ENCODE measurements around the gene TTC17. TPM values are rescaled to one million over a fixed set of nuclear protein-coding genes. Genes with fewer than 3 reads are reported as not detected.

The TTC17 gene
- total and polyA plus RNA-seq, 4 donors, result 18.9 to 88.6 (median 43.5) TPM

DNA sequence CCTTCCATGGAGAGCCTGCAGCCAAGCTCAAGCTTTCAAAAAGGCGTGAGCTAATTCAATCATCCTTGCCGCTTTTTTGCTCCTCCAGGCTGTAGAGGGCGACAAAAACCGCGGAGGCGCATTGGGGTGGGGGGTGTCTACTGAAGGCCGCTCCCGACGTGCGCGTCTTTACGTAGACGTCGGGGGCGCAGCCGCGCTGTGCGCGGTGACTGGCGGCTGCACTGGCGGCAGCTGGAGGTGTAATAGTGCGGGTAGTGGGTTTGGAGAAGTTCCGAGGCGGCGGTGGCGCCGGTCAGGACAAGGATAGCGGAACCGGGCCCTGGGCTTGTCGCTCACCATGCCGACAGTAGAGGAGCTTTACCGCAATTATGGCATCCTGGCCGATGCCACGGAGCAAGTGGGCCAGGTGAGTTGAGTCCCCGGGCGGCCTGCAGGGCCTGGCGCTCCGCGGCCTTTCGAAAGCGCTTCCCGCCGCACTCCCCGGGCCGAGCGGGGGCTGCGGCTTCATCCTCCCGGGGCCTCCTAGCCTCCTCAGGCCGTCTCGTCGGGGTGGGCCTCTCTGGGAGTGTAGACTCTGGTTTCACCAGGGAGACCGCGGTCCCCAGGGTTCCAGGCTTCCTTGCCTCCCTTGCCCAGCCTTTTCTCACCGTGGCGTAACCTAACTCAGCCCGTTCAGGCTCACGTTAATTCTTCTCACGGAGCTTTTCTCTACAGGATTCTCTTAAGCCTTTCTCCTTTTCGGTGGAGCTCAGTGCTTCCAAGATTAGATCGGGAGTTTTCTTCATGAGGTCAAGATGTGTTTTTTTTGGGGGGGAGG lies 46.7 kb upstream of the TTC17 start, which contains the start of gene API5 (continued):
- TF ChIP-seq, protein P1, sequence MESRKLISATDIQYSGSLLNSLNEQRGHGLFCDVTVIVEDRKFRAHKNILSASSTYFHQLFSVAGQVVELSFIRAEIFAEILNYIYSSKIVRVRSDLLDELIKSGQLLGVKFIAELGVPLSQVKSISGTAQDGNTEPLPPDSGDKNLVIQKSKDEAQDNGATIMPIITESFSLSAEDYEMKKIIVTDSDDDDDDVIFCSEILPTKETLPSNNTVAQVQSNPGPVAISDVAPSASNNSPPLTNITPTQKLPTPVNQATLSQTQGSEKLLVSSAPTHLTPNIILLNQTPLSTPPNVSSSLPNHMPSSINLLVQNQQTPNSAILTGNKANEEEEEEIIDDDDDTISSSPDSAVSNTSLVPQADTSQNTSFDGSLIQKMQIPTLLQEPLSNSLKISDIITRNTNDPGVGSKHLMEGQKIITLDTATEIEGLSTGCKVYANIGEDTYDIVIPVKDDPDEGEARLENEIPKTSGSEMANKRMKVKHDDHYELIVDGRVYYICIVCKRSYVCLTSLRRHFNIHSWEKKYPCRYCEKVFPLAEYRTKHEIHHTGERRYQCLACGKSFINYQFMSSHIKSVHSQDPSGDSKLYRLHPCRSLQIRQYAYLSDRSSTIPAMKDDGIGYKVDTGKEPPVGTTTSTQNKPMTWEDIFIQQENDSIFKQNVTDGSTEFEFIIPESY (IDR thresholded peaks at IDR 0.05), result peak; percentile 92
- TF ChIP-seq GABPA (IDR thresholded peaks at IDR 0.05 in 1 of 2, conservative IDR thresholded peaks at IDR 0.05 in 1 of 2), result peak in 1 of 2 donors; percentile 82
- peak; percentile 26 to 35 for TF ChIP-seq RXRA (IDR thresholded peaks at IDR 0.05)
- TF ChIP-seq YY1 (IDR thresholded peaks at IDR 0.05), result peak; percentile 94
- TF ChIP-seq FOXA1 (IDR thresholded peaks at IDR 0.05), result peak; percentile 43
- peak in 1 of 2 donors; percentile 87 for TF ChIP-seq EGR1 (IDR thresholded peaks at IDR 0.05; ENCODE audit: low read depth in 2 of 2)
- TF ChIP-seq SP1 (IDR thresholded peaks at IDR 0.05), result peak; percentile 44
- no peak for TF ChIP-seq JUND (IDR thresholded peaks at IDR 0.05)
- no peak for TF ChIP-seq HNF4G (IDR thresholded peaks at IDR 0.05)
- peak in 1 of 2 donors; percentile 25 for TF ChIP-seq HNF4A (conservative IDR thresholded peaks at IDR 0.05)

DNA sequence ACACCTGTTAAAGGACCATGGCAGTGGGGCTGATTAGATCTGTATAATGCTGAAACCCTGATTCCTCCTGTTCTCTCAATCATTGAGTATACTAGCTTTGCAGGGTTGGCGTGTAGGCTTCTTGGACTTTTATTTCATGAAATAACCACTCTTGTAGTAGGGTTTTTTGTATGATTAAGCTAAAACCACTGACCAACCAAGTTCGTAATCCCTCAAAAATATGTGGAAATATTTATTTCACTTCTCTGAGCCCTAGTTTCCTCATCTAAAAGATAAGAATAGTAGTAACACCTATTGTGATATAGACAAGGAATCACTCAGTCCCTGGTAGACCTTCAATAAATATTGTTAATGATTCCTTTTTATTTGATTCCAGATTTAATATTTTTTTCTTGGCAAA lies 42.8 kb upstream of the TTC17 start:
- WGBS, result 92% methylated on average over 2 of the region's 2 CpGs
- Histone ChIP-seq H3K36me3 (ENCODE audit: control insufficient read depth in 4 of 4, insufficient read depth in 3 of 4, low read depth in 1 of 4, low read length in 3 of 4) (peaks cover 2 to 16% (median 7%) of the 10 kb centered on the region in 4 donors), H3K9ac (ENCODE audit: low read depth in 1 of 2, low read length in 2 of 2) (no peak overlapping the region), H3K27ac (ENCODE audit: low read depth in 1 of 2, low read length in 2 of 2) (no peak overlapping the region), H3K4me1 (ENCODE audit: control insufficient read depth in 4 of 4, insufficient read depth in 4 of 4, low read length in 3 of 4) (peaks cover 5 to 25% (median 16%) of the 10 kb centered on the region in 4 donors), H3K9me3 (ENCODE audit: control insufficient read depth in 4 of 4, low read length in 3 of 4) (no peaks in the 10 kb centered on the region), H3K4me3 (ENCODE audit: low read depth in 1 of 3, low read length in 3 of 3) (no peak overlapping the region), H3K27me3 (ENCODE audit: control insufficient read depth in 4 of 4, insufficient read depth in 4 of 4, low read length in 3 of 4) (no peaks in the 10 kb centered on the region)
- TF ChIP-seq HNF4G (IDR thresholded peaks at IDR 0.05) (no peak), RAD21 (IDR thresholded peaks at IDR 0.05) (no peak), SP1 (IDR thresholded peaks at IDR 0.05) (no peak), EGR1 (IDR thresholded peaks at IDR 0.05; ENCODE audit: low read depth in 2 of 2) (no peak), YY1 (IDR thresholded peaks at IDR 0.05) (no peak)
- TF ChIP-seq, protein P1 (IDR thresholded peaks at IDR 0.05), result no peak
- TF ChIP-seq, protein P2, sequence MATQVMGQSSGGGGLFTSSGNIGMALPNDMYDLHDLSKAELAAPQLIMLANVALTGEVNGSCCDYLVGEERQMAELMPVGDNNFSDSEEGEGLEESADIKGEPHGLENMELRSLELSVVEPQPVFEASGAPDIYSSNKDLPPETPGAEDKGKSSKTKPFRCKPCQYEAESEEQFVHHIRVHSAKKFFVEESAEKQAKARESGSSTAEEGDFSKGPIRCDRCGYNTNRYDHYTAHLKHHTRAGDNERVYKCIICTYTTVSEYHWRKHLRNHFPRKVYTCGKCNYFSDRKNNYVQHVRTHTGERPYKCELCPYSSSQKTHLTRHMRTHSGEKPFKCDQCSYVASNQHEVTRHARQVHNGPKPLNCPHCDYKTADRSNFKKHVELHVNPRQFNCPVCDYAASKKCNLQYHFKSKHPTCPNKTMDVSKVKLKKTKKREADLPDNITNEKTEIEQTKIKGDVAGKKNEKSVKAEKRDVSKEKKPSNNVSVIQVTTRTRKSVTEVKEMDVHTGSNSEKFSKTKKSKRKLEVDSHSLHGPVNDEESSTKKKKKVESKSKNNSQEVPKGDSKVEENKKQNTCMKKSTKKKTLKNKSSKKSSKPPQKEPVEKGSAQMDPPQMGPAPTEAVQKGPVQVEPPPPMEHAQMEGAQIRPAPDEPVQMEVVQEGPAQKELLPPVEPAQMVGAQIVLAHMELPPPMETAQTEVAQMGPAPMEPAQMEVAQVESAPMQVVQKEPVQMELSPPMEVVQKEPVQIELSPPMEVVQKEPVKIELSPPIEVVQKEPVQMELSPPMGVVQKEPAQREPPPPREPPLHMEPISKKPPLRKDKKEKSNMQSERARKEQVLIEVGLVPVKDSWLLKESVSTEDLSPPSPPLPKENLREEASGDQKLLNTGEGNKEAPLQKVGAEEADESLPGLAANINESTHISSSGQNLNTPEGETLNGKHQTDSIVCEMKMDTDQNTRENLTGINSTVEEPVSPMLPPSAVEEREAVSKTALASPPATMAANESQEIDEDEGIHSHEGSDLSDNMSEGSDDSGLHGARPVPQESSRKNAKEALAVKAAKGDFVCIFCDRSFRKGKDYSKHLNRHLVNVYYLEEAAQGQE (IDR thresholded peaks at IDR 0.05), result no peak
- no peak for DNase-seq (ENCODE audit: low spot score)

Data from liver (tissue), 9 donors.